Measurements from ENCODE around the gene TFF2.

TFF2 gene

DNA sequence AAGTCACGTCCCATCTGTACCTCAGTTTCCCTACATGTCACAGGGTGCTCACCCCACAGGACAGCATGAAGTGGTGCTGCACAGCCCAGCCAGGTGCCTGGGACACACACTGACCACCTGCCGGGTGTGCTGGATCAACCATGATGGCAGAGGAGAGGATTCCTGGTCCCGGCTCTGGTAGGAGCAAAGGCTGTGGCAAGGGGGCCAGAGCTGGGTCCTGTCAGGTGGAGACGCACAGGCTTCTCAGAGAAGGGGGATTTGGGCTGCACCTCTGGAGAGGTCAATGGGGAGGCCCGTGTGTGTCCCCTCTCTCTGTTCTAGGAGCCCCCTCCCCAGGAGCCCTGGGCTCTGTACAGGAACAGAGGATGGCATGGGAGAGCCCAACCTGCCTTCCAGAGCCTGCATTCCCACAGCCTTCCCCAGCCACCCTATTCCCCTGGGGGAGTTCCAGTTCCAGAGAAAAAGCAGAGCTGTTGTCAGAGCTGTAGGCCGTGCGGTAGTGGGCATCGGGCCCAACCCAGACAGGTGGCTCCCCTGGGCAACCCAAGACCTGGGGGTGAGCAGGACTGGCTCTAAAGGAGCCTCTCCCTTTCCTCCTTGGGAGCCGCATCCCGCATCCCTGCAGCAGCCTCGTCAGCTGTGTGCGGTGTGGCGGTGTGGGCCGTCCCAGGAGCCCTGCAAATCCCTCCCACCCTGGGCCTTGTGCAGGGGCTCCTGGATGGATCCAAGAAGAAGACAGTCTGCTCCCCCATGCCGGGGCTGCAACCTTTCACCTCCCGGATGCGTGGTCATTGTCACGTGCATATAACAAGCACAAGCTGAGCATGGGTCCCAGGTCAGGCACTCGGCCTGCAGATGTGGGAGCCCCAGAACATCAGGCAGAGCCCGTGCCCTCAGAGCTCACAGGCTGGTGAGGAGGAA, 32.7 kb downstream of the TFF2 start:
- DNase-seq = no peak

DNA sequence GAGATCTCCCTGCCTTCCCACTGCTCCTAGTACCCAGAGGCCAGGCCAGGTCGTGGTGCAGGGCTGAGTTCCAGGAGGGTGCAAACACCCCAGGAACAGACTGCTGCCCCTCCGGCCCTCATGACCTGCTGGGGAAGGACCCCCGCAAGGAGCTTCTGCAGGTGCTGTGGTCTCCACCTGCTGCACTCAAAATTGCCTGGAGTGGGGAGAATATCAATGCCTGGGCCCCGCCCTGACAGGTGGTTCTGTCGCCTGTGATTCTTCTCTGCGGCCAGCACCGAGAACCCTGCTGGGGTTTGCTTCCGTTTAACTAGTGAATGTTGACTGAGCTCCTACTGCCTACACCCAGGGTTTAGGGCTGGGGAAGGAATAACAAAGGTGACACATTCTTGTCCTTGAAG, 33.5 kb downstream of the TFF2 start:
- DNase-seq = no peak

DNA sequence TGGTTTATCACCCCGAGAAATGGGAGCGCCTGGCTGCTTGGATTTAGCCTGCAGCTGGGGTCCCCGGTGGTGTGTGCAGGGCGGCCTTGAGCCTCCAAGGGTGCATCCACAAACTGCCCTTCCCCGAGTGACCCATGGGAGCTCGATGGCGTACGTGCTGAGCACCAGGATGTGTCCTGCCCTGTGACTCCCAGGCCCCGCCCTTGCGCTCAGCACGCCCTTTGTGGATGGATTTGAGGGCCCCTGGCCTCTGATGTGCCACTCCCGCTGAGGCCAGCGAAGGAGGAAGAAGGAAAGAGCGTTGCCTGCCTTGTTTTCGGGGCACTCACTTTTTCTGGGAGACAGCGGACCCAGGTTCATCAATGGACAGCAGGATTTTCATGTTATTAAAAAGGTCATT, 33.9 kb downstream of the TFF2 start:
- DNase-seq = no peak

DNA sequence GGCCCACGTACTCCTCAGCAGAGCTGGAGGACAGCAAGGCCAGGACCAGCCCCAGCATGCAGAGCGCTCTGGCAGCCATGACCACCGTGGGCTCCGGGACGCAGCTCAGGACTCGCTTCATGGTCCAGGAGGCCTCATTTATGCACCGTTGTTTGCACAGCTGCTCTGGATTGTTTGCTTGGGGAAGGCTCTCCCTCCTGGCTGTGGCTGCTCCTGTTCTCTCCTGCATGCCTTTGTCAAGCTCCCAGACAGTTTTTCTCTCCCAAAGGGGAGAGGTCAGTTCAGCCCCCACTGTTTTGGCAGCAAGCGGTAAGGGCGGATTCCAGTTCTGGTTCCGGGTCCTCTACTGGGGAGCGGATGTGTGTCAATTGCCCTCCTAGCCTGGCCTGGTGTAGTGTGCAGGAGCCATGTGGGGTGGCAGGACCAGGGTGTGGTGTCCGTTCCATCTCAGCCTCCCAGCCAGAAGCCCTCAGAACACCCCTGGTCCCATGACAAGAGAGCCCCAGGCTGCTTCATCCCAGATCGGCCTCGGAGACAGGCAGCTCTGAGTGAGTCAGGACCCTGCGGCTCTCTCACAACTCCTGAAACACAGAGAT, 35.4 kb downstream of the TFF2 start, which contains the start of gene TFF3:
Gene TFF3, minus strand, starts transcription at position 114 of the 596 bp plus-strand sequence. Its CDS starts 35 bp downstream, at position 79.
- no peak for DNase-seq

DNA sequence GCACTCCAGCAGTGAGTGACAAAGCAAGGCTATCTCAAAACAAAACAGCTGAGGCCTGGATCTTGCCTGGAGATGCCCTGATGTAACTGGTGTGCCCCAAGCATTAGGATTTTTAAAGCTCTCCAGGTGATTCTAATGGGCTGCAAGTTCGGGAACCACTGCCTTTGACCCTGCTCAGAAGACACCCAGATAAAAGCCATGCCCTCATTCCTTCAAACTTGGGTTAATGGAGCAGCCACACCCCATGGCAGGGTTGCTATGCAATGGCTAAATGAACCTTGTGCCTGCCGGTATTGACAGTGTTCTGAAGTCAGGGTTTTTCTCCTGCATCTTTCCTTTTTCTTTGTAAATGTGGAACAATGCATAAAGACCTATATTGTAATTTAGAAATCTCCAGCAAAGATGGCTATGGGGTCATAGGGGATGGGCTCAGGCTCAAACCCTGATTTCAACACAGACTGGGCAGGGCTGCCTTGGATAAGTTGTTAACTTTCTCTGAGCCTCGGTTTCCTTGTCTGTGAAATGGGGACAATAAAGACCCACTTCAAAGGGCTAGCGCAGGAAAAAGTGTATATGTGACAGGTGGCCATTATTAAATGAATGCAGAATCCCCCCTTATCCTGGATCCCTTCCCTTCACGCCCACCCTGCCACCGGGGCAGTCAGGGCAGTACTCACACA, 36.0 kb downstream of the TFF2 start:
- no peak for DNase-seq

DNA sequence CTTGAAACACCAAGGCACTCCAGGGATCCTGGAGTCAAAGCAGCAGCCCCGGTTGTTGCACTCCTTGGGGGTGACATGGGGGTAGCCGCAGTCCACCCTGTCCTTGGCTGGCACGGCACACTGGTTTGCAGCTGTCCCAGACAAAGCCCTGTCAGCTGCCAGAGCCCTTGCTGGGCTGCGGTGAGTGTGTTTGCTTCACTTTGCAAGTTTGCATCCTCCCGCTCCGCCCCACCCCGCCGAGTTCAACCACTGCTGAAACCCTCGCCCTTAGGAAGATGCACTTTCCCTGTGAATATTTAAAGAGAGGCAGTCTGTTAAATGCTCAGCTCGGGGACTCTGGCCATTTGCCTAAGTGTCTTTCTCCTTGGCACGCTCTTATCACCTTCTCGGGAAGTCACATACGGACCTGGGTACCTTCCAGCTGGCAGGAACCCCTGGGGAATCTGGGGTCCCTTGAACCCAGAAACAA, 37.3 kb downstream of the TFF2 start:
- DNase-seq = no peak

DNA sequence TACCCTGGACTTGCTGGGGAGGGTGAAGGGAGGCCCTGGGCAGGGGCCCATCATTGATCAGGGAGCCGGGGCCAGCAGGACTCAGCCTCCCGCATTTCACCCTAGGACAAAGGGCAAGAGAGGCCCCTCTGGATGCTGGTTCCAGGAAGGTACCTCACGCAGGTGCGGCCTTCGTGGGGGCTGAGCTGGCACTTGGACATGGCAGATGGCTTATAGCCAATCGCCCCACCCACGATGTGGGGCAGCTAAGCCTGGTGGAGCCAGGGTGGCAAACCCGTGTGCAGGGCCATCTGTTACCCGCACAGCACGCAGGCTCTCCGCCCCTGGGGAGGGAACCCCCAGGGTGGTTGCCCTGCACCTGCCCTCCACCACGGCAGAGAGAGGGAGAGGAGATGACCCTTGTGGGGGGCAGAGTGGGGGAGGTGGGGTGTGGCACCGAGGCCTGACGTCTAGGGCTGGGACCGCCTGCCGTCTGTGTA, 38.1 kb downstream of the TFF2 start:
- no peak for DNase-seq

DNA sequence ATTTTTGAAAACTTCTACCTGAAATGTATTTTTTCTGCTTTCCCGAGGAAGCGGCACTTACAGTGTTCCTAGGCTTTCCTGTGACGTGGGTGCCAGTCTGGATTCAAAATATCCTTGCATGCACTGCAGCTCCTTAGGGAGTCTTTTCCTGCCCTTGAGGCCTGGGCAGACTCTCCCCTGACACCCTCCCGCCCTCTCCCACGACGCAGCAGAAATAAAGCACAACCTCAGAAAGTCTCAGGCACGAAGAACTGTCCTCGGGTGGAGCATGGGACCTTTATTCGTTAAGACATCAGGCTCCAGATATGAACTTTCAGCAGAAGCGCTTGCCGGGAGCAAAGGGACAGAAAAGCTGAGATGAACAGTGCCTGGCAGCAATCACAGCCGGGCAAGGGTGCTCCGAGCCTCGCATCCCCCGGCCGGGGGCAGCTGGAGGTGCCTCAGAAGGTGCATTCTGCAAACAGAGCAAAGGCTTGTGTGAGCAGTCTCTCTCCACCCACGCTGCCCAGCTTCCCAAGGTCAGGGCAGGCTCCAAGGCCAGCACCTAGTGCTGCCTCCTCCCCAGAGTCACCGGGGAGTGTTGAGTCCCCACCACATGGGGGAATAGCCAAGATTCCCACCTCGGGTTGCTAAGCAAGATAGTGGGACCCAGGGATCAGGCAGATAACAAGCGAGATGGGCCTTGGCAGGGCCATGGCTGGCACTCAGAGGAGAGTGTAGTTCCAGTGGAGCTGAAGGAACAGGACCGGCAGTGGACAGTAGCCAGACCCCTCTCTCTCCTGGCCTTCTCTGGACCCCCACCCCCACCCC, 38.8 kb downstream of the TFF2 start:
- DNase-seq = no peak

DNA sequence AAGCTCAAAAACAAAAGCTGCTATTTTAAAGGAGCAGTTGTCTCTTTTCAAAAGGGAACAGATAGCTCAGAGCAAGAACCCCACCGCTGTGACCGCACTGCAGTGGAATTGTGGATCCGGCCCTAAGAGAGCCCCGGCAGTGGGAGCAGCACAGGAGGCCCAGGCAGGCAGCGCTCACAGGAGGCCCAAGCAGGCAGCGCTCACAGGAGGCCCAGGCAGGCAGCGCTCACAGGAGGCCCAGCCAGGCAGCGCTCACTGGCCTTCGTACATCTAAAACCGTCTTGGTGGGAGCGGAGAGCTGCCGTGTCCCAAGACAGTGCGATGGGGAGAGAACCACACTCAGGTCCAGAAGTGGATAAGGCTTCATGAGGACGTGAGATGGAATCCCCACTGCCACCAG, 39.6 kb downstream of the TFF2 start:
- no peak for DNase-seq

DNA sequence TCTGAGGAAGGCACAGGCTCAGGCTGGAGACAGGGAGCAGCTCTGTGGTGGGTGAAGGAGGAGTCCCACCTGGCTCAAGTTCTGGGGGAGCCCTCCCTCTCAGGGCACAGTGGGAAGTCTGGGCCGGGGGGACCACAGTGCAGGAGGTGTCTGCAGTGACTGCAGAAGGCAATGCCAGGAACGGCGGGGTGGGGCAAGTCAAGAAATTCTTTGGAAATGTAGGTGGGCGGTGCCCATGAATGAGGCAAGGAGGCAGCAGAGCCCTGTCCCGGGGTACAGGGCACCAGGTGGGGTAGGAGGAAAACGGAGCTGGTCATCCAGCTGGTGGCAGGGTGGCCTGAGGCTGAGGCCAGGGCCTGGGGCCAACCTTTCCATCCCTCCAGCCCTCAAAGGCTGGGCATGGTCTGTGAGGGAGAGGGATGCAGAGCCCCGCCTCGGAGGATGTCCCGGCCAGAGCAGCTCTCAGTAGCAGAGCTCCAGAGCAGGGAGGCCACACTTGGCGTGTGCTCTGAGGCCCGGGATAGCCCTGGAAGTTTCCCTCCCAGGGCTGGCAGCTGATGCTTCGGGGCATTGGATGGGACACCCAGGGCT, 40.3 kb downstream of the TFF2 start:
- DNase-seq = no peak

DNA sequence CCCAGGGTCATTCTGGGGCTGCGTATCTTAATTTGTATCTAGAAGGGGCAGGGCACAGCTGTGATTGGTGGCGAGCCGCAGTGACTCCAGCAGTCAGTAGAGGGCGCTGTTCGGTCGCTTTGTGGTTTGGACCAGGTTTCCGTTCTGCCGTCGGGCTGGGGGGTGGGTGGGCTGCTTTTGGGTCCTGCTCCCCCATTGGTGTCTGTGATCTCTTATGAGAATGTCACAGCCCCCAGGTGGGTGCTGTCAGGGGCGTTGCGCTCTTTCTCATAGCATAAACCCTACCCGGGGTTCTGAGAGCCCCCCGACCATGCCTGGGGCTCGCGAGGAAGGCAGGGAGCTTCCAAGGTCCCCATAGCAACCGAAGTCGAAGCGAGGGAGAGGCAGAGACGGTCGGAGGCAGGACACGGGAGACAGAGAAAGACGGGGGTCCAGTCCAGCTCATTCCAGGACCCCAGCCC, 41.0 kb downstream of the TFF2 start:
- peak; percentile 45 for DNase-seq

DNA sequence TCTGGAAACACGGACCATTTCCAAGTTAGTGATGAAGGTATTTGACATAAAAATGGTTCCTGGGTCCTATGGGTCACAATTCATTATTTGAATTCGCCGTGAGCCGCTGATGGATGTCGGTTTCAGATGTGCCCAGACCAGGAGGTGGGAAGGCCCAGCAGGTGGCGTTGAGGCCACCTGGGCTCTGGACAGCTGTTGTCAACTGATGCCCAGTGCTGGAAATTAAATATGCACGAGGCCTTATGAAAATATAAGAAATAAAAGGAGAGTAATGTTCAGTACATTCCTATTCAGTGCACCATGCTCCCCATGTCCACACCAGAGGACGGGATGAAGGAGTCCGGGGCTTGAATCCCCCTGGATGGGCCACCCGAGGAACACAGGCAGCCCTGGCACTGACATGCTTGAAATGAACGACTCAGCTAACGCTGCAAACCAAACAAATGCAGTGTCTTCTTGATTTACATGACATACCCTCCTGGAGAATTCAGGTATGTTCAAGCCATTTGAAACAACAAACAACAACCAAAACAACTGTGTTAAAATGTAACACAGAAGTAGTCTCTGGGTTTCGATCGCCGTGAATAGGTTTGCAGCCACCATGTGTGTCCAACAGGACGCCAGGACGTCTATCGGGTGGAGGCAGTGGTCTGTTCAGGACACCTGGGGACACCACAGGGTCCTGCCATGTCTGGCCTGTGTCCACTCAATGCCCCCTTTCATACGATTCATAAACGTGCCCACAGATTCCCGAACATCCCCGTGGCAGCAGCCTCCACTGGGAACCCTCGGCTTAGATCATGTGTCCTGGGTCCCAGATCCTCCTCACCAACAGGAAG, 41.7 kb downstream of the TFF2 start:
- DNase-seq = no peak

DNA sequence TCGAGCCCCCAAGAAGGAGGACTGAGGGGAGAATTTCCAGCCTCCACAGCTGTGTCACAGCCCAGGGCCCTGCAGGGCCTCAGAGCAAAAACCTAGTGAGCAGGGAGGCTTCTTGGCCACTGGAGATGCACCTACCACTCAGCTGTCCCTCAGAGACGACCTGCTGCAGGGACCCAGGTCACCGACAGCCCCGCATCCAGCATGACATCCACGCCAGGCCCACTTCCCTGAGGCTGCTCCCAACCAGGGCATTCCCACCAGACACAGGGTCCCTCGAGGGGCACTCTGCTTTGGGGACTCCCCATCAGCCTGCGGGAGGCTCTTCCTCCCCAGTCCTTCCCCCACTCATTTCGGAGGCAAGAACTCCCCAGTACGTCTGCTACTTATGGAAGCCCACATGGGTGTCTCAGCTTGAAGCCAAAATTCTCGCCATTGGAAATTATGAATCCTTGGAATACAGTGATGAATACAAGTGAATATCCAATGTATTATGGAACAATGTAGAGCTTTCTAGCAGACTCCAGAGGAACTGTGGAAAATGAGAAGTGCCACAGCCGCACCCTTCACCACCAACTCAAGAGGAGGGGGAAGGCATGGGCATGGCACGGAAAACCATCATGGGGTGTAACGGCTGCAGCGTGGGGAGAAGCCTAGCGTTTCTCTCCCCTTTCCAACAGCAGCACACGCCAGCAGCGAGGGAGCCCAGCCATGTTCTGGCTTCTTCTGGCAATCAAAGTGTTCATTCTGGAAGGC, 42.5 kb downstream of the TFF2 start:
- no peak for DNase-seq

DNA sequence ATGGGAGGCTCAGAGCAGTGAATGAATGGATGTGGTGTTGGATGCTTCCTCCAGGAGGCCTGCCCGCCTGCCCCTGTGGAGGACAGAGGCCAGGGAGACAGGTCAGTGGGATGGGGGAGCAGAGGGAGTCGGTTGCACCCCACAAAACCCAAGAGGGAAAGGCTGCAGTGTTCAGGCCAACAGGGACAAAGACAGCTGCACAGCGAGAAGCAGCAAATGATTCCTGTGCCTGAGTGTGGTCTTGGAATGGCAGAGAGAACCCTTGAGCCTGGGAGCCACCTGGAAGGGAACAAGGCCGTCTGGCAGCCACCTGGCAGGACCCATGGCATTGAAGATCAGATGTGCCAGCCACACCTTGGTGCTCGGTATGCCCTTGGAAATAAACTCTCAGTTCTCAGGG, 43.7 kb downstream of the TFF2 start:
- no peak for DNase-seq

DNA sequence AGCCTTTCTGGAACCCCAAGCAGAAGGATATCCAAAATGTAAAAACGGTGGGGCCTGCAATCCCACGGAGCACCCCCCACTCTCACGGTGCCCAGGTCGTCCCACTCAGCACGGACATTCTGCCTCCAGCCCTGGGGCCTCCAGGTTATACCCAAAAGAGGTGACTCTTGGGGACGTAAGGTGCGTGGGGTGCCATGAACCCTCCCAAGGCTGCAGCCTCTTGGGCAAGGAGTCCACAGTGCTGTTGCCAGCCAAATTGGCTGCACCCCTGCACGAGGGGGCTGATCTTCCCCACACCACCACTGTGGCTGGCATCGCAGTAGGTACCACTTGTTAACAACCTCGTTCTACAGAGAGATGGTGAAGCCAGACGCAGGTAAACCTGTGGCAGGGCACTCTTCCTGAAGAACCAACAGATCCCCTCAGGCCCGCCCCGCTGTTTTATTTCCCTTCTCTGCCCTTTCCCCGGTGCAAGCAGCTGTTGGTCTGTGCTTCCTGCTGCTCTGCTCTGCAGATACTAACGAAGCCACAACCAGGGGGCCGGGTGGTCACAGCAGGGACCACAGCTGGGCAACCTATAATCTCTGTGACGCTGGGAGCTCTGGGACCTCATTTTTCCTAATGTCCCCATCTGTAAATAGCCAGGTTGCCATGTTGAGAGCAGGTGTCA, 44.3 kb downstream of the TFF2 start:
- no peak for DNase-seq

DNA sequence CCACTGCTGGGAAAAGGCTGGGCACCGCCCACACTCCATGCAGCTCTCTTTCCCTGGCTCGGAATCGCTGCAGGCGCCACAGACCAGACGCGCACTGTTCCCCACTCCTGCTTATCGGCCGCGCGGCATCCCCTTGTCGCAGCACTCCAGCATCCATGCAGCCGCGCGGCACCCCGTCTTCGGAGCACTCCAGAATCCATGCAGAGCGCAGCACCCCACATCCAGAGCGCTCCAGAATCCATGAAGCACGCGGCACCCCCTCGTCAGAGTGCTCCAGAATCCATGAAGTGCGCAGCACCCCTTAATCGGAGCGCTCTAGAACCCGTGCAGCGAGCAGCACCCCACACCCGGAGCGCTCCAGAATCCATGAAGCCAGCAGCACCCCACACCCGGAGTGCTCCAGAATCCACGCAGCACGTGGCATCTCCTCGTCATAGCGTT, 45.1 kb downstream of the TFF2 start:
- no peak for DNase-seq

DNA sequence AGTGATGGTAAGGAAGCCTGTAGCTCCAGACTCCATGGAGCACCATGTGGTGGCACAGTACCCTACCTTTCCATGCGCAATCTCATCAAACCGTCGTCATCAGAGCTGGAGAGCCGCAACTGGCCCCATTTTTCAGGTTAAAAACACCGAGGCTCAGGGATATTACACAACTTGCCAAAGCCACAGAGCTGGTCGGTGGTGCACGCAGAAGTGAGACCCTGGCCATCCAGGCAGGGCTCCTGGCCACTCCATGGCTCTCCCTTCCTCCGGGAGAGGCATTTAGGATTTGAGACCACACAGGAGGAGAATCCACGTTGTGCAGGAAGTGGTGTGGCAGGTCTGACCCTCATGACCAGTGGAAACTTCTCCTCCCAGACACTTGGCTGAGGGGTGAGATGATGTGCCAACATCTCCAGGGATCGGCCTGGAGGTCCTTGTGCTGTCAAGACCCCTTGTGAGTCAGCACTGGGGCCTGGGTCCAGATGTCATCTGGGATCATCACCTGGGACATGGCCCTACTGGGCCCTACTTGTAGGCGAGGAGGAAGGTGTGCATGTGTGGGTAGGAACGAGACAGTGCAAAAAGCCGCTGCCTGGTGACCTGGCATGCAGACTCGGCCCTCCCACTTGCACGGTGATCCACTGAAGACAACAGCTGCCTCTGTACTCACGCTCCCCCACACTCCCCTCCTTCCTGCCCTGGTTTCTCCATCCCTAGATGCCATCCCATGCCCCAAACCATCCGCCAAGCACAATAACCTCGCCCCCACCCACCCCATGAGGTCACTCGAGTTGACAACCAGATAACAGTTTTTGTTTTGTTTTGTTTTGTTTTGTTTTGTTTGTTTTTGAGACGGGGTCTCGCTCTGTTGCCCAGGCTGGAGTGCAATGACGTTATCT, 46.0 kb downstream of the TFF2 start:
- DNase-seq = no peak

DNA sequence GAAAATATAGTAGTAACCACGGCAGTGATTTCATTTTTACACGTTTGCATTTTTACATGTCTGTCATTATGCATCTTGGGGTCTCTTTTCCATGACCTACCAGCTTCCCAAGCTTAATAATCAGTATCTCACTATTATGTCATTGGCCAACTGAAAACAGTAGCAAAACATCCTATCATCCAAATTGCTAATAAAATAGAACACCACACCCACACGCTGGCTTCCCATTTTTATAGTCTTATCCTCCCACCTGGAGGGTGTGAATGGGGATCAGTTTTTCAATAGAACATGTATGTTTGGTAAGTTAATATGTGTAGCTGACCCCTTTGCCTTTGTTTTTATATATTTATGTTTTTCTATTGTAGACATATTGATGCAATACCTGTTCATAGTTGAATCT, 47.4 kb downstream of the TFF2 start:
- no peak for DNase-seq

DNA sequence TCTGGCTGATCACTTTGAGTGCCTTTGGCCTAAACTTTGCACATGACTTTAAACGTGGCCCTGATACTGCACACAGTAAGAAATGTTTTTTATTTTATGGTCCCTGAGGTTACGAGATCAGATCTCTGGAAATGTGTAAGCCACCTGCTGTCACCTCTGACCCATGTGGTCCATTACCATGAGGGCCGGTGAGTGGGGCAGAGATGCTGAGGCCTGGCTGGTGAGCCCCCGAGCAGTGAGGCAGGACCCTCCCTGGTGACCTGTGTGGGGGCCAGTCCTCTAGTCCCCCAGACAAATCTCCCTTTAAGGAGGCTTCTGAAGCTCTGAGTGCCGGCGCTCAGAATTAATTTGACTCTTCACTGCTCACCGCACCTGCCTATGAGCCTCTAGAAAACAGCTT, 48.0 kb downstream of the TFF2 start:
- DNase-seq = no peak
